Parathyroid adenoma (tissue), 2 donors: ENCODE measurements around the gene MORC4.
A peak's percentile ranks its signal among the peaks of the same experiment; 100 is the strongest.

Experiments used
- H2AFZ ChIP-seq: fragments of 300-600 bp; sonication (generic); one replicate; pipeline ENCODE4 v1.7.0; 2017; ENCODE audit warnings: antibody characterized with exemption, mild to moderate bottlenecking
- H3K27ac ChIP-seq: fragments of 300-600 bp; sonication (generic); one replicate; pipeline ENCODE4 v1.7.0; 2017
- H3K27me3 ChIP-seq: fragments of 300-600 bp; sonication (generic); one replicate; pipeline ENCODE4 v1.7.0; 2017; ENCODE audit warnings: low read length; ENCODE audit not compliant: control insufficient read depth, insufficient read depth
- H3K36me3 ChIP-seq: fragments of 300-600 bp; sonication (generic); one replicate; pipeline ENCODE4 v1.7.0; 2017; ENCODE audit warnings: low read length; ENCODE audit not compliant: control insufficient read depth, insufficient read depth
- H3K4me1 ChIP-seq: fragments of 300-600 bp; sonication (generic); one replicate; pipeline ENCODE4 v1.7.0; 2017; ENCODE audit warnings: control low read depth
- H3K4me2 ChIP-seq: fragments of 300-600 bp; sonication (generic); one replicate; pipeline ENCODE4 v1.7.0; 2017; ENCODE audit warnings: low read length
- H3K4me3 ChIP-seq: fragments of 300-600 bp; sonication (generic); one replicate; pipeline ENCODE4 v1.7.0; 2017; ENCODE audit warnings: low read depth, low read length
- H3K79me2 ChIP-seq: fragments of 300-600 bp; sonication (generic); one replicate; pipeline ENCODE4 v1.7.0; 2017; ENCODE audit warnings: control low read depth
- H3K9ac ChIP-seq: fragments of 300-600 bp; sonication (generic); one replicate; pipeline ENCODE4 v1.7.0; 2017; ENCODE audit warnings: mild to moderate bottlenecking
- H3K9me3 ChIP-seq: fragments of 300-600 bp; sonication (generic); one replicate; pipeline ENCODE4 v1.7.0; 2017; ENCODE audit warnings: low read length; ENCODE audit not compliant: control insufficient read depth
- CTCF ChIP-seq: fragments of 300-600 bp; sonication (generic); IDR thresholded peaks from one replicate; pipeline ENCODE4 v1.7.0; 2017; ENCODE audit warnings: antibody characterized with exemption, mild to moderate bottlenecking
- donor health status: primary hyperparathyroidism.

Gene MORC4

GRCh38 chrX:106912864-106913263 is 87.1 kb downstream of the MORC4 start:
- Histone ChIP-seq H3K9me3 (no peaks in the 10 kb centered on the region), H2AFZ (no peak overlapping the region), H3K79me2 (no peaks in the 10 kb centered on the region), H3K4me1 (no peaks in the 10 kb centered on the region), H3K9ac (no peak overlapping the region), H3K36me3 (no peaks in the 10 kb centered on the region), H3K27me3 (no peaks in the 10 kb centered on the region), H3K27ac (no peak overlapping the region), H3K4me2 (no peak overlapping the region), H3K4me3 (no peak overlapping the region)
- no peak for TF ChIP-seq CTCF

GRCh38 chrX:106906361-106906760 is 93.7 kb downstream of the MORC4 start:
- no peak overlapping the region for H3K9ac ChIP-seq
- no peaks in the 10 kb centered on the region for H3K79me2 ChIP-seq
- H3K27ac ChIP-seq, result no peak overlapping the region
- TF ChIP-seq CTCF, result no peak
- no peaks in the 10 kb centered on the region for H3K36me3 ChIP-seq
- H2AFZ ChIP-seq, result peak overlapping the region; percentile 7
- no peak overlapping the region for H3K4me2 ChIP-seq
- no peaks in the 10 kb centered on the region for H3K4me1 ChIP-seq
- H3K4me3 ChIP-seq, result no peak overlapping the region
- H3K27me3 ChIP-seq, result no peaks in the 10 kb centered on the region
- no peaks in the 10 kb centered on the region for H3K9me3 ChIP-seq

- H3K27me3 ChIP-seq, result no peaks in the 10 kb centered on the region
- H3K27ac ChIP-seq, result no peak overlapping the region
- no peaks in the 10 kb centered on the region for H3K9me3 ChIP-seq
- H3K4me3 ChIP-seq, result no peak overlapping the region
- no peak overlapping the region for H3K9ac ChIP-seq
- no peaks in the 10 kb centered on the region for H3K4me1 ChIP-seq
- H3K4me2 ChIP-seq, result no peak overlapping the region
- TF ChIP-seq CTCF, result no peak
- H3K36me3 ChIP-seq, result no peaks in the 10 kb centered on the region
- H2AFZ ChIP-seq, result no peak overlapping the region
- H3K79me2 ChIP-seq, result no peaks in the 10 kb centered on the region
Measured at GRCh38 chrX:106905064-106905708, 94.8 kb downstream of the MORC4 start.

- no peaks in the 10 kb centered on the region for H3K36me3 ChIP-seq
- H2AFZ ChIP-seq, result no peak overlapping the region
- no peaks in the 10 kb centered on the region for H3K4me1 ChIP-seq
- H3K27me3 ChIP-seq, result no peaks in the 10 kb centered on the region
- TF ChIP-seq CTCF, result no peak
- H3K4me3 ChIP-seq, result no peak overlapping the region
- H3K4me2 ChIP-seq, result no peak overlapping the region
- H3K27ac ChIP-seq, result no peak overlapping the region
- no peak overlapping the region for H3K9ac ChIP-seq
- H3K79me2 ChIP-seq, result no peaks in the 10 kb centered on the region
- H3K9me3 ChIP-seq, result no peaks in the 10 kb centered on the region
Measured at GRCh38 chrX:106903856-106904528, 96.0 kb downstream of the MORC4 start.
